HG02884 (cell line): Measurements from ENCODE around the gene LANCL1.

Experiments used
- ATAC-seq: cut with Tn5 transposase; IDR thresholded peaks from one replicate; pipeline ENCODE4 v1.9.1; 2021; ENCODE audit warnings: mild to moderate bottlenecking, moderate library complexity; ENCODE audit not compliant: unreplicated experiment

LANCL1 gene, protein sequence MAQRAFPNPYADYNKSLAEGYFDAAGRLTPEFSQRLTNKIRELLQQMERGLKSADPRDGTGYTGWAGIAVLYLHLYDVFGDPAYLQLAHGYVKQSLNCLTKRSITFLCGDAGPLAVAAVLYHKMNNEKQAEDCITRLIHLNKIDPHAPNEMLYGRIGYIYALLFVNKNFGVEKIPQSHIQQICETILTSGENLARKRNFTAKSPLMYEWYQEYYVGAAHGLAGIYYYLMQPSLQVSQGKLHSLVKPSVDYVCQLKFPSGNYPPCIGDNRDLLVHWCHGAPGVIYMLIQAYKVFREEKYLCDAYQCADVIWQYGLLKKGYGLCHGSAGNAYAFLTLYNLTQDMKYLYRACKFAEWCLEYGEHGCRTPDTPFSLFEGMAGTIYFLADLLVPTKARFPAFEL

DNA sequence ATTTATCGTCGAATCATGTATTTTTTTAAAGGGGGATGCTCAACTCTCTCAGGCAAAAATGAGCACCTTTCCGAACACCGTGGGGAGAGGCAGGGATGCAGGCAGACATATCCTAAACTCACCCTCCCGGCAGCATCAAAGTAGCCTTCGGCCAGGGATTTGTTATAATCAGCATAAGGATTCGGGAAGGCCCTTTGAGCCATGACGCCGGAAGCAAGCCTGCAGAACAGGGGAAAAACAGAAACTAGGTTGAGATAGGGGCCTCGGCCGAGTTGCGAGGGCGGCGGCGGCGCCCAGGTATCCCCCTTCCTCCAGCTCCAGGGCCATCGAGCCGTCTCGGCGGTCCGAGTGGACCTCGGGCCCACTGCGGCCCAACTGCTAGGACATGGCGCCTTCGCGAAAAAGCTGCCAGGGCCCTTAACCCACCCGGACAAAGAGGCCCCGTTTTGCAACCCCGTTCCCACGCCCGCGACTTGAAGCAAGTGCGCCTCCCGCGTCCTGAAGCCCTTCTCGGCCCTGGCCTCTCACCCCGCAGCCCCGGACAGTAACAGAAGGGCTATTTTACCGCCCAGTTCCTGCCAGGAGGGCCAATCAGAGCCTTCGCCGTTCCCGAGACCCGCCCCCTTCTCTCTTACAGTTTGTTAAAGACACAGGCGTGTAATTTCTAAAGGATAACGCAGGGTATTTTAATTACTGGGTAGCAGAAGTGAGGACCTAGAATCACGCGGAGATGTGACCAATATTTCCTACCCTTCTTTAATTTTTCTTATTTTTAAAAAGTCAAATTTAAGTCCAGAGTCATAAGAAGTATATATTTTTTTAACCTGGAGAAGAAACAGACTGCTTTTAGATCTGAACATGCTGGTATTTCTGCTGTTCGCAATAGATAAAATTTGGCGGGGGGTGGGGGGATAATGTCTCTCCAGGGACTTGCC is at the start of gene LANCL1:
TSS of gene LANCL1 (minus strand) at position 566 of the 935 bp plus-strand sequence. CDS start at position 203, 363 bp downstream.
- peak; percentile 99 for ATAC-seq

DNA sequence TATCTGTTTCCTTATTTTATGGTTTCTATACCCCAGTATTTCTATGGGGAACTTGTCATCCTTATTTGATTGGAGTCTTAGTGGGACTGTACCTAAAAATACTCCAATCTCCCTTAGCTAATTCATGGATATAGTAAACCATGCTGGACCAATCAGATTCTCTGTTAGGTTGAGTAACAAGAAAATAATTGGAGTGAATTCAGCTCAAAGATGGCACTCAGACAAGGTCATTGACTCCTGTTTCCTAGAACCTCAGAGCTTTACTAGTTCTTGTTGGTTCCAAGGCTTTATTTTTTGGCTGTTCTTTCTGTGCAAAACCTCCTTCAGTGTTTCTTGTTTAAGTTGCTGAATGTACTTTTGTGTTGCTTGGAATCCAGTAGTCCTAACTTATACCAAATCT is 48.0 kb upstream of the LANCL1 start:
- no peak for ATAC-seq

DNA sequence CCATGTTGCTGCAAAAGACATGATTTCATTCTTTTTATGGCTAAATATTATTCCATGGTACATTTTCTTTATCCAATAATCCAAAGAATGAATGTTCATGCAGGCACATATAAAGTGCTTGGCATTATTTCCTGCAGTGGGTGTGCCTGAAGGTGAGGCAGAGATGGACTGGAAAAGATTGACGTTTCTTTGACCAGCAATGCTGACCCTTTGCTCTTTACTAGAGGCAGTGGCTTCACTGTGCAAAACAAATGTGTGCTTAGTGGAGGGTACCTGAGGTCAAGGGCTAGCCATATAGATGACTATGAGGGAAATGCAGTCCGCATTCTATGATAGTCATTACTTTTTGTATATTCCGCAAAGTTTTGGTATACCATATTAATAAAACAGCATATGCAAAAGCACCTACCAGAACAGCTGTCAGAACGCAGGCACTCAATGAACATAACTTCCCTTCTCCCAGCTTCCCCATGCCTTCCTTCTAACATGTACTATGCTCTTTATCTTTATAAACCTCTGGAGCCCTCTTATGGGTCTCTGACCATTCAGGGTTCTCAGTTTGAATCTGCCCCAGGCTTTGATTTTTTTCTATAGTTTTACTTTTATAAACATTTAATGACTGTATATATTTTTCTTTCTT is 47.2 kb upstream of the LANCL1 start:
- no peak for ATAC-seq

DNA sequence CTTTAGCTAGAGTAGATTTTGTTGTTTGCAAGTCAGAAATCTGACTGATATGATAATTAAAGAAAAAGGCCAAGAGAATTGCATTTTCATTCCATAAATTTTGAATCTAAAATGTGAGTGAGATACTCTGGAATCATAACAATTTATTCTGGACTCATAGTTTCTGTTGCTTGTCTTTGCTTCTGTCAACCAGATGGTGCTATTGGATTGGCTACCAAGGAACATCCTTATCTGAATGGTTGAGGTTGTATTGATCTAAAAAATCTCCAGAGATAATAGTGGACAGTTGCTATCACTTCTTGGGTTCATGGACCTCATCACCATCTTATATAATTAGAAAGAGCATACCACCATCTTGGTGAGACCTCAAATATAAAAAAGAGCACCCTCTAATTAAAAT is 45.8 kb upstream of the LANCL1 start:
- ATAC-seq: no peak

DNA sequence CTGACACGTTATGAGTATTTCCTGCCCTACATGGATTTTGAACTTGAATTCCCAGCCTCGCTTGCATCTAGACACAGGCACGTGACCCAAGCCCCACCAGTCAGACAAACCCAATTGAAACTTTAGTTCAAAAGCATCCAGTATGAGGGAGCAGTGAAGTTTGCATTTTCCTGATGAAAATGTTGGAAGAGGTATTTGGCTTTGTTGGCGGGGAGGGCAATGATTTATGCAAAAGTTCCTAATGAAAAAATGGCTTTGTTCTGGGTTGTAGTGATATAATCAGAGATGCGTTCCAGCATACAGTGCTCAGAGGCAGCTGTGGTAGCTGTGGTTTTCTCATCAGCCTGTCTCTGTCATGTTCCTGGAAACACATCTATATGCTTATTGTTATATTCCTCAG is 43.0 kb upstream of the LANCL1 start:
- no peak for ATAC-seq

DNA sequence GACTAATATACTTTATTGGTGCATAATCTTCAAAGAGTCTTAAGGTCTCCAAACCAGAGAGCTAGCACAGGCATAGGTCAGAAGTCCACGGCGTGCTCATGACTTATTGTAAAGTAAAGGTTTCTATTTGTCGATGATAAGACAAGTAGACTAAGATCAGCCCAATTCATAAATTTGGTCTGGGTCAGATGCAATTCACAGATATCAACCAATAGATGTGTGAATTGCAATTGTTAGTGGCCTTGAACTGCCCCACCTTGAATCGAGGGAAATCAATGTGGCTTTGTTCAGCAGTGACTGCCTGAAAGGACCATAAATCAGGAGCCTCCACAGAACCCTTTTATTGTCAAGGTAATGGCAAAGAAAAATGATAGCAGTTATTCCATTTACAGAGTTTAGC is 40.7 kb upstream of the LANCL1 start:
- ATAC-seq: no peak

DNA sequence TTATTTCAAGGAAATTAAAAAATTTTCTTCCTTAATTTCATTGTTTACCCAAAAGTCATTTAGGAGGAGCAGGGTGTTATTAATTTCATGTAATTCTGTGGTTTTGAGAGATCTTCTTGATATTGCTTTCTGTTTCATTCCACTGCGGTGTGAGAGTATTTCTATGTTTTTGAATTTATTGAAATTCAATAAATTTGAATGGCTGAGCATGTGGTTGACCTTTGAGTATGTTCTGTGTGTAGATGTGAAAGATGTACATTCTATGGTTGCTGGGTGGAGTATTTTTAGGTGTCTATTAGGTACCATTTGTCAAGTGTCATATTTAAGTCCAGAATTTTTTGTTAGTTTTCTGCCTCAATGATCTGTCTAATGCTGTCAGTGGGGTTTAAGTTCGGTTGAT is 39.4 kb upstream of the LANCL1 start:
- ATAC-seq: no peak

DNA sequence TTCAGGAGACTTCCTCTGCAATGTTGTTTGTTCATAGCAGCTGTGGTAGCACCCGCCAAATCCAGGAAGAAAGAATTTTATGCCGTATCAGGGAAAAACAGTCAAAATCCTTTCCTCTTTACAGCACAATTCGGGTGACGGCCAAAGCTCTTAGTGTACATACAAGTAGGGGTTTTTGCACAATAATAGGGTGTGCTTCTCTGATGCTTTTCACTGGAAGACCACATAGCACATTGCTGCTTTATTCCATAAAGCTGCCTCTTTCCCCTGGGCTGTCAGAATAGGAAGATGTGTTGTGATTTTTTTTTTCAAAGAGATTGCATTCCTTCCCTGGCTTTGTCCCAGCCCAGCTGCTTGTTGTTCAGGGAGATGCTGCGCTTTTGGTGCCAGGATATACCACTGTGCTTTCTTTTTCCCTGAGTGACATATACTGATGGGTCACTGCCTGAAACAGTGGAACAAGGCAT is 27.2 kb upstream of the LANCL1 start:
- no peak for ATAC-seq

DNA sequence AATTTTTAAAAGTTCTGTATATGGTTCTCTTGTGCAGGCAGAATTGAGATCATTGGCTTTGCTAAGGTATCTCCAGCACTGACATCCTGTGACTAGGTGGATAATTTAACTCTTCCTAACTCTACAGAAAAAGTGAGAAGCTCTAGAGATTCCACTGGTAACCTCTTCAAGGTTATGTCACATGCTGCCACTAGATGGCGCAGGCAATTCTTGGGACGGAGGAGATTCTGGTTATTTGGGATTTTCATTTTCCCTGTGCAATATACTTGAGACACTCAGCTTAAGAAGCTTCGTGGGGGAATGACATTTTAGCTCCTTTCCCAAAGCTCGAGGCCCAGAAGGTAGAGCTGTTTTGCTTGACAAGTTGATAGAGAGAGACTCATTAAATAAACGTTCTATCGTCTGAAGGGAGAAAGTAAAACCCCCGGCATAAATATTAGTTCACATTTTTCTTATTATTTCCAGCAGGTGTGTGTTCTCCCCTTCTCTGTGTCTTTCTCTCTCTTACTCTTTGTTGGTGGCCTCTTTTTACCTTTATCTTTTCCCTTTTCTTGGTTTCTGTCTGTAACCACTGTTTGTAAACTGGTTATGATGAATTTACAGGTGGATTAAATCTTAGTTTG is 26.6 kb upstream of the LANCL1 start:
- ATAC-seq: peak; percentile 82

DNA sequence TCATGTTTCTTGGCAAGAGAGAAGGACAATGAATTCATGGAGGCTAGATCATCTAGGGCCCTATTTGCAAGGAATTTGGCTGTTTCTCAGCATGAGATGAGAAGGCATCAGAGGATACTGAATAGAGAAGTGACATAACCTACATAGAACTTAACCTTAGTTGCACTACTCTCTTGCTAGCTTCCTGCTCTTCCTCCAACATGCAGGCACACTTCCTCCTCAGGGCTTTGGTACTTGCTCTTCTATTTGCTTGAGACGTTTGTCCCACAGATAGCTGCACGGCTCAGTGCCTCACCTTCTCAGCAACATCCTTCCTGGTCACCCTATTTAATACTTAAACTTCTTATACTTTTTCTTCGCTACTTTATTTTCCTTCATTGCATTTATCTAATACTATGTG is 20.0 kb upstream of the LANCL1 start:
- peak; percentile 78 for ATAC-seq

DNA sequence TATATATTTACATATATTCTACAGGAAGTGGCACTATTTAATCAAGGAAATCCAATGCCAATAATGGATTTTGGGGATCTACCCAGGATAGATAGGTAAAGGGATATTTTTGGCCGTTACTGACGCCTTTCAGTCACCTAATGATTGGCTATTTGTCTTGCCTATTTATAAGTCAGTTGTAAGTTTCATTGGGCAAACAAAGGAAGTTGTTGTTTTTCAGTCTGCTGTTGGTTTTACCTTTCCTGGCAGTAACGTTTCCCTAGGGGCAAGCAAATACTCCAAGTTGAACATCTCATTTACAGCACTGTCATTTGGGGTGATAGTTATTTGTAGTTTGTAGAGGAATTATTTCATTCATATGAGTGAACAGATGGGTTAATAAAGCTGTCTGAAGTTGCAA is 17.0 kb upstream of the LANCL1 start:
- ATAC-seq: no peak

DNA sequence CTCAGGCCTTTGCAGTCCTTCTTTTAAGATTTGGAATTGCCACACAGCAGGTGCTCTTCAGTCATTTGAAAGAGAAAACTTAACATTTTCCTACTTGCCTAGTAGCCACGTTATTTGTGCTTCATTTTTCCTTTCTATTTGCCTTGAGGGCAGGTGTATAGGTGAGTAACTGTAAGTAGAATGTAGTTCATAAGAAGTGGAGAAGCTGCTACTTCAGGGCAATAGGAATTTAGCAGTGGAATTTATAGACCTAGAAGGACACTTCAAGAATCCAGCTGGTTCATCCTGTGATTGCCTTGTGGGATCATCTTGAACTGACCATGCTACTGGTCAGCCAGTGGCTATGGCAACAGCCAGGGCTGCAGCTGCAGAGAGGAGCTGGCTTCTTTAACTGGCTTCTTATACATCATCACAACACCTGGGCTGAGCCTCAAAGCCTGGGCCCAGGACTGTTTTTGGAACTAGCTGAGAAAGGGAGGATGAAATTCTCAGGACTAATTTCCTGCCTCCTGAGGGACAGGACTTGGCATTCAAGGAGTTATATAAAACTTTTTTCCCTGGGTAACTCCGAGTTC is 5.1 kb upstream of the LANCL1 start:
- ATAC-seq: no peak

DNA sequence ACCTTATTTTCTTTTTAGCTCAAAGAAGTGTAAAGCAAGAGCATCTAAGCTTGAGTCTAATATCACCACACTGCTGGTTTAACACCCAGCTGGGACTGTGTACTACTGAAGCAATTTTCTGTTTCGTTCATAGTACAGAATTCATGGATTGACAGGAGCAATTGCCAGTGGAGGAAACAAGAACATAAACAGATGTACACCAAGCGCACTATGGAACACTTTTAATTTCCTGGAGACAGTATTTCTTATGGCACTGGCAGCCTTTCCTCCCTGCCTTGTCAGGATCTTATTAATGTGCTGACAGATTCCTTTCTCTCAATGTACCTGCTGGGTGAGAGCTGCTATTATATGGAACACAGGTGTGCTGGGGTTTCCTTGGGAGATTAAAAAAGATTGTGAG is 4.2 kb upstream of the LANCL1 start:
- ATAC-seq: no peak

DNA sequence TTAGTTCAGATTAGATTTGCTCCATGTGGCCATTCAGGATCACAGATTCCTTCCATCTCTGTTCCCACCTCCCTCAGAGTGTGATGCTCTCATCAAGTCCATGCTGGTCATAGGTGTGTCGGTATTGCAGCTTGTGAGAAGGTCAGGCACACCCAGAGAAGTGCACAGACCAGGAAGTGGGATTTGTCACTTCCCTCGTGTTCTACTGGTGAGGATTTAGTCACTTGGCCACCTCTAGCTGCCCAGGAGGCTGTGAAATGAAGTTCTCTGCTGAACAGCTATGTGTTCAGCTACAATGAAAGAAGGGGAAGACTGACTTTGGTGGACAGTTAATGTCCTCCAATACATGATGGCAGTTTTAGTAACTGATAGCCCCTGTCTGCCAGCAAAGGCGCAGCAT is 3.5 kb upstream of the LANCL1 start:
- no peak for ATAC-seq

DNA sequence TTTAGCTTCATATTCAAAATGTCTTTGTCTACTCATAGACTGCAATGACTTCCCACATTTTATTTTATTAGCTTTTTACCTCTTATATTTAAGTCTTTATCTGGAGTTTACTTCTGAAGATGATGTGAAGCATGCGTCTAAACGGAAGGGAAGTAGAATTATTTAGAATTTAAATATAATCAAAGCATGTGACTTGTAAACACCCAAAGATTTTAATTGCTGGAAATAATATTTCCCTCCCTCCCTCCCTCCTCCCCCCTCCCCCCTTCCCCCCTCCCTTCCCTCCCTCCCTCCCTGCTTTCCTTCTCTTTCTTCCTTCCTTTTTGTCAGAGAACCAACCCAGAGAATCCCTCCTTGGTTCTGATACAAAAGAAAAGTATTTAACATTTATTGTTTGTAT is 2.1 kb upstream of the LANCL1 start:
- no peak for ATAC-seq

DNA sequence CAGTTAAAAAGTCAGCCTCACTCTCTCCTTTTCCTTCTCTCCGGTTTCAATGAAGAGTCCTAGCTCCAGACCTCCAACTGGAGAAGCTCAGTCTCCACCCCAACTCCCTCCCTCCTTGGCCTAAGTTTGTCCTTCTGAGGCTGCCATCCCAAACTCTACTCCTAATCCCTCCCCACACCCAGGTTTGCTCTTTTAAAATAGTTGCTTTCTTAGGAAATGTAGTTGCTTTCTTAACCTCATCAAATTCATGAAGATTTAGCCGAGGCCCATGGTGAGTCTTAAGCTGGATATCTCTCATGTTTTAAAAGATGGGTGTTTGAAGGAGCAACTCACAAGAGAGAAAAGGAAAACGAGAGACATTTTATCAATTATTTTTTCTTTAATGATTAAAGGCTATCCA is 937 bp upstream of the LANCL1 start:
- no peak for ATAC-seq

DNA sequence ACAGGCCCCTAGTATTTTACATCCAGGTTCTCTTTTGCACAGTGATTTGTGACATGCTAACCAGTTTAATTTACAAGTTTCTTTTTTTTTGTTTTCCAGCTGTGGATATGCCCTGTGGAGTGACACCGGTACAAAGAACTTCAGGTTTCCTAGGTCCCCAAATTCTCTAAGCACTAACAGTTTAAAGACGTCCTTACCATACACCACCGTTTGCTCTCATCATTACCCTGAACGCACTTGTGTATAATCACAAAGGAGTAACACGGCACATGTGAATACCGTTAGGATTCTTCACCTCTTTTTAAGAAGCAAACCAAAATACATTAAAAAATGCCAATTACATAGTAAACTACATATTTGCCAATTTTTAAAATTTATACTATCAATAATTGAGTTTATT is 853 bp downstream of the LANCL1 start:
- ATAC-seq: no peak

DNA sequence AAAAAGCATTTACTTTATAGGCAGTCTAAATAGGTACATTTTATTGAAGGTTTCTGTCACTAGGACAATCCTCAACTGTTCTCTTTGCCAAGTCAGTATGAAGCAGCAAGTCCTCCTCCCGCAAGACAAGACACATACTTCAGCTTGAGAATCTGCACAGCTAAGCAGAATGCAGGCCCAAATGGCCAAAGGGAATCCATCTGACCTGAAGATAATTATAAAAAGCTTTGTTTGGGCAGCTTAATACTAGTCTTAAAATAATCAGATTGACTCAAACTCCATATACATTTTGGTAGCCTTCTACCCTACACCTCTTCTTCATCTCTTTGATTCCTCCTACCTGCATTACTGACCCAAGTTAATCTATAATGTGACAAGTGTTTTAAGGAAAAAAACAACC is 1.8 kb downstream of the LANCL1 start:
- no peak for ATAC-seq

DNA sequence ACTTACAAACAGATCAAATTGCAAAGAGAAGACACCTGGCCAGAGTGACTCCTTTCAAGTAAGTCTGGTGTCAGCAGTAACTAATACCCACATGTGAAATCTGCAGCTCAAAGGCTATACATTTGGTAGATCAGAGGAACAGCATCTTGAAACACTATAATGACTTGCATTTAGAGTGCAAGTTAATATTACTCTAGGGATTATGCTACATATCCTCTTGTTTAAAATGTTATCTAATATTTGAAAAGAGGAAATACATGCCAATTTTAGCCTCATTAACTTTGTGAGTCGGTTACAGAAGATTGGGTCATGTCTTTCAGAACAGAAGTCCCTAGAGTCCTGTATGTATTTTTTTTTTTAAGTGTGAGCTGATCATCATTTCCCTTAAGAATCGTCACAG is 15.2 kb downstream of the LANCL1 start:
- no peak for ATAC-seq

DNA sequence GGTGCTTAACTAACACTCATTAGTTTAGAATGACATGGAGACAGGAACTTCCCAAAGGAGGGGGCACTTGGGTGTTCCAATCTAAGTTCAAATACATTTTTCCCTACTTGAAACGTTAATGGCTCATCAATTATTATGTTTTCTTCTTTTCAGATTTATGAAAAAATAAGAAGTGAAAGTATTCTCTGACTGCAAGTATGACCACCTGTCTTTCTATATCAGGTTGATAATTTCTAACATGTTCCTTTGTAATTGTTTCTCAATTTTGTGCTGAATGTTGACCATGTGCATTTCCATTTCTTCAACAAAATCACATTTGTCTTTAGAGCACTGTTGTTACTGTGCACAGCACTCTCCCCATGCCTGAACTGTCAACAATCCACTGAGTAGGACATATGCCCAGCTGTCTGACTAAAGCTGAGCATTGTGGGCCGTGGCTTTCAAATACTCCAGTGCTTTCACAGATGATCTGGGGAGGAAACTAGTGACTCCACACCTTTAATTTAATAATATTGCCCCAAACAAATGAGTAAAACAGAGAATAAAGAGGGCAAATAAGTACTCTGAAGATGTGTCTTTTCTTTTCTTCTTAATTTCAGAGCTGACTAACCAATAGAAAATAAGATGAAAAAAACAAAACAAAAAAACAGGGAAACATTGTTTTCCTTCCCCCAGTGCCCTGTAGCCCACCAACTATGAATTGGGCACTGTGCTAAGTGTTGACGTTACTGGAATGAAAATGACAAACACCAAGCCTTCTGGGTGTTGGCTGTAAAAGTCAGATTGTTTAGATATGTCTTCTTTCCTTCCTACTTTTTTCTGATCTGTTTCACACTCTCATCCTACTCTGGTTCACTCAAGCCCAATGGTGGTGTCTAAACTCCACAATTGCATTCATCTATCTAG is 16.0 kb downstream of the LANCL1 start:
- ATAC-seq: peak; percentile 67
